Endothelial cell of umbilical vein (primary cell): Measurements from ENCODE around the gene GSE1. TPM values are rescaled to one million over a fixed set of nuclear protein-coding genes. Genes with fewer than 3 reads are reported as not detected.

Experiments
- BruUV-seq: library from RNA; stranded (reverse); fragments of 400-500 nt; replicated peaks from 2 replicates; lab custom pipeline; 2021; lab: Mats Ljungman, UMichigan
- CTCF ChIA-PET: fragments of 300-600, 350-600 bp; sonication (Branson Sonifier 250); formaldehyde crosslinking; loops from one replicate; lab custom pipeline; 2021; ENCODE audit warnings: antibody characterized with exemption, inconsistent platforms; lab: Charles Lee
- POLR2A ChIA-PET: fragments of 300-600, 350-600 bp; sonication (Branson Sonifier 250); formaldehyde crosslinking; loops from one replicate; lab custom pipeline; 2021; ENCODE audit warnings: antibody characterized with exemption, inconsistent platforms; lab: Charles Lee
- DNase-seq: peaks from one replicate; pipeline ENCODE4 v3.0.0-alpha.2; 2011; ENCODE audit warnings: low read depth, low spot score
- FAIRE-seq: peaks from 2 replicates; lab custom pipeline; 2011; peaks lifted over from hg19 to GRCh38; lab: Jason Lieb, UNC
- H2AFZ ChIP-seq: 2 replicates; pipeline ENCODE4 v1.6.0; 2012; ENCODE audit warnings: low read depth, low read length, control low read depth, inconsistent platforms
- H3K27ac ChIP-seq: 2 replicates; pipeline ENCODE4 v1.5.1; 2011; ENCODE audit warnings: low read depth, mild to moderate bottlenecking, control low read depth, low read length, moderate library complexity; ENCODE audit not compliant: insufficient read depth
- H3K27me3 ChIP-seq, 2 experiments: 2 replicates each; pipeline versions ENCODE4 v1.6.0 to v1.6.1; 2011; ENCODE audit warnings: low read length in 2 of 2, mixed read lengths in 1 of 2; ENCODE audit not compliant: control insufficient read depth in 2 of 2, insufficient read depth in 2 of 2
- H3K36me3 ChIP-seq, 2 experiments: 2 replicates in 1 of 2; 3 replicates in 1 of 2; pipeline ENCODE4 v1.5.1; 2011; ENCODE audit warnings: low read length in 2 of 2, mild to moderate bottlenecking in 1 of 2, moderate library complexity in 1 of 2; ENCODE audit not compliant: control insufficient read depth in 2 of 2, insufficient read depth in 2 of 2; ENCODE audit errors: extremely low read depth in 1 of 2
- H3K4me1 ChIP-seq: 3 replicates; pipeline ENCODE4 v1.5.1; 2011; ENCODE audit warnings: mild to moderate bottlenecking, low read length; ENCODE audit not compliant: control insufficient read depth, insufficient read depth; ENCODE audit errors: extremely low read depth
- H3K4me2 ChIP-seq: 2 replicates; pipeline ENCODE4 v1.6.1; 2011; ENCODE audit warnings: low read length, control low read depth, mixed read lengths; ENCODE audit not compliant: insufficient read depth
- H3K4me3 ChIP-seq, 3 experiments: fragments of 200-600 bp in 1 of 3; sonication (generic), shearing (Covaris generic) in 1 of 3; replicated peaks in 1 of 3; 2 replicates each; pipeline ENCODE4 v1.5.1; 2011 to 2016; ENCODE audit warnings: control low read depth in 3 of 3, low read length in 3 of 3, mild to moderate bottlenecking in 2 of 3, inconsistent platforms in 1 of 3, low read depth in 1 of 3, moderate library complexity in 1 of 3; ENCODE audit not compliant: insufficient read depth in 1 of 3
- H3K79me2 ChIP-seq: 2 replicates; pipeline ENCODE4 v1.6.0; 2012; ENCODE audit warnings: low read length, inconsistent platforms; ENCODE audit not compliant: control insufficient read depth, insufficient read depth
- H3K9ac ChIP-seq: replicated peaks from 2 replicates; pipeline ENCODE3; 2011; ENCODE audit warnings: low read length, control low read depth; ENCODE audit not compliant: insufficient read depth; ENCODE audit errors: extremely low read depth
- H3K9me1 ChIP-seq: replicated peaks from 3 replicates; pipeline ENCODE4 v1.6.0; 2011; ENCODE audit warnings: mild to moderate bottlenecking, low read length; ENCODE audit not compliant: control insufficient read depth, insufficient read depth; ENCODE audit errors: extremely low read depth
- H3K9me3 ChIP-seq: replicated peaks from 2 replicates; pipeline ENCODE4 v1.5.1; 2012; ENCODE audit warnings: low read length, inconsistent platforms; ENCODE audit not compliant: control insufficient read depth, insufficient read depth
- H4K20me1 ChIP-seq: replicated peaks from 2 replicates; pipeline ENCODE3; 2011; ENCODE audit warnings: mild to moderate bottlenecking, low read length; ENCODE audit not compliant: control insufficient read depth, insufficient read depth; ENCODE audit errors: extremely low read depth
- EZH2 ChIP-seq: IDR thresholded peaks from 2 replicates; pipeline ENCODE4 v1.6.1; 2012; ENCODE audit warnings: borderline replicate concordance, low read depth, mild to moderate bottlenecking, moderate library complexity, low read length, inconsistent platforms; ENCODE audit not compliant: severe bottlenecking
- FOS ChIP-seq: IDR thresholded peaks from 2 replicates; pipeline ENCODE4 v1.6.1; 2011; ENCODE audit warnings: mild to moderate bottlenecking, low read length, moderate library complexity, borderline replicate concordance; ENCODE audit not compliant: insufficient read depth
- GATA2 ChIP-seq: IDR thresholded peaks from 2 replicates; pipeline ENCODE4 v1.7.0; 2011; ENCODE audit warnings: low read depth, mild to moderate bottlenecking, moderate library complexity, mixed read lengths, low read length; ENCODE audit not compliant: insufficient read length, insufficient read depth
- JUN ChIP-seq: IDR thresholded peaks from 2 replicates; pipeline ENCODE4 v1.6.1; 2011; ENCODE audit warnings: borderline replicate concordance, low read depth; ENCODE audit not compliant: insufficient read length, insufficient read depth
- MAX ChIP-seq: IDR thresholded peaks from 2 replicates; pipeline ENCODE4 v1.6.1; 2011; ENCODE audit not compliant: insufficient read depth, insufficient read length
- MYC ChIP-seq: IDR thresholded peaks from one replicate; pipeline ENCODE4 v1.6.1; 2011; ENCODE audit warnings: mild to moderate bottlenecking, low read depth, low read length
- POLR2A ChIP-seq: IDR thresholded peaks from 2 replicates; pipeline ENCODE4 v1.6.1; 2012; ENCODE audit warnings: low read depth, mild to moderate bottlenecking, control low read depth, low read length
- POLR2AphosphoS5 ChIP-seq: IDR thresholded peaks from 2 replicates; pipeline ENCODE4 v1.6.1; 2012; ENCODE audit warnings: low read depth, mild to moderate bottlenecking, control low read depth, low read length, moderate library complexity; ENCODE audit not compliant: insufficient read depth
- dilution Hi-C: fragments of 300-500 bp; cut with MboI; formaldehyde crosslinking; loops from one replicate; pipeline ENCODE4 v1.15.0; 2019; ENCODE audit warnings: low sequenced_read_pairs; ENCODE audit not compliant: extremely low pct_ligation_motif_present
- intact Hi-C: fragments of 100-400 bp; cut with micrococcal nuclease; formaldehyde crosslinking; loops from one replicate; pipeline ENCODE4 v1.10.0; 2022
- polyA plus RNA-seq, 4 experiments: library from polyadenylated mRNA; depleted of rRNA in 3 of 4; stranded (reverse) in 3 of 4; unstranded in 1 of 4; fragments of >200 nt; gene quantifications; 2 replicates each; pipeline versions ENCODE4 v1.2.1 to v1.2.3, GENCODE V29; 2011 to 2012; ENCODE audit warnings: missing spikeins in 1 of 4
- total RNA-seq: library from RNA; stranded (reverse); gene quantifications from 2 replicates; pipeline ENCODE4 v1.2.3, GENCODE V29; 2021
- TF ChIP-seq, protein P1 (sequence below), 2 donors: IDR thresholded peaks; 1 replicate in 1 of 2; 2 replicates in 1 of 2; pipeline ENCODE4 v1.5.1; 2011; ENCODE audit warnings: low read length in 2 of 2, mild to moderate bottlenecking in 2 of 2, moderate library complexity in 2 of 2, control low read depth in 1 of 2, inconsistent platforms in 1 of 2, low read depth in 1 of 2; ENCODE audit not compliant: insufficient read depth in 1 of 2; ENCODE audit errors: extremely low read depth in 1 of 2

Gene GSE1
- total and polyA plus RNA-seq, 2 donors (not counting 3 experiments of a cell fraction or from before 2014, with no cell fraction given): 4.2 to 18.3 TPM

- H3K9ac ChIP-seq: no peak overlapping the region
Measured at GRCh38 chr16:85584267-85584666, 28.9 kb upstream of the GSE1 start.

More at GRCh38 chr16:85584267-85584666, 28.9 kb upstream of the GSE1 start:
- Histone ChIP-seq H3K4me1 (no peaks in the 10 kb centered on the region), H3K9me3 (no peaks in the 10 kb centered on the region), H3K4me3 (no peak overlapping the region), H4K20me1 (no peaks in the 10 kb centered on the region), H3K27ac (no peak overlapping the region), H3K79me2 (no peaks in the 10 kb centered on the region), H3K36me3 (no peaks in the 10 kb centered on the region), H2AFZ (no peak overlapping the region), H3K4me2 (no peak overlapping the region), H3K9me1 (no peaks in the 10 kb centered on the region), H3K27me3 (no peaks in the 10 kb centered on the region)
- DNase-seq: no peak
- TF ChIP-seq EZH2 (no peak), MYC (no peak), FOS (no peak), POLR2AphosphoS5 (no peak), JUN (no peak), GATA2 (no peak), MAX (no peak), POLR2A (no peak)
- TF ChIP-seq, protein P1, sequence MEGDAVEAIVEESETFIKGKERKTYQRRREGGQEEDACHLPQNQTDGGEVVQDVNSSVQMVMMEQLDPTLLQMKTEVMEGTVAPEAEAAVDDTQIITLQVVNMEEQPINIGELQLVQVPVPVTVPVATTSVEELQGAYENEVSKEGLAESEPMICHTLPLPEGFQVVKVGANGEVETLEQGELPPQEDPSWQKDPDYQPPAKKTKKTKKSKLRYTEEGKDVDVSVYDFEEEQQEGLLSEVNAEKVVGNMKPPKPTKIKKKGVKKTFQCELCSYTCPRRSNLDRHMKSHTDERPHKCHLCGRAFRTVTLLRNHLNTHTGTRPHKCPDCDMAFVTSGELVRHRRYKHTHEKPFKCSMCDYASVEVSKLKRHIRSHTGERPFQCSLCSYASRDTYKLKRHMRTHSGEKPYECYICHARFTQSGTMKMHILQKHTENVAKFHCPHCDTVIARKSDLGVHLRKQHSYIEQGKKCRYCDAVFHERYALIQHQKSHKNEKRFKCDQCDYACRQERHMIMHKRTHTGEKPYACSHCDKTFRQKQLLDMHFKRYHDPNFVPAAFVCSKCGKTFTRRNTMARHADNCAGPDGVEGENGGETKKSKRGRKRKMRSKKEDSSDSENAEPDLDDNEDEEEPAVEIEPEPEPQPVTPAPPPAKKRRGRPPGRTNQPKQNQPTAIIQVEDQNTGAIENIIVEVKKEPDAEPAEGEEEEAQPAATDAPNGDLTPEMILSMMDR (IDR thresholded peaks at IDR 0.05; ENCODE audit: extremely low read depth in 1 of 2, insufficient read depth in 1 of 2, low read depth in 1 of 2, low read length in 2 of 2): no peak
- CTCF ChIA-PET: no interaction called here
- dilution Hi-C loops: no loop called here
- intact Hi-C loops: no loop called here
- BruUV-seq: no TSS peak
- POLR2A ChIA-PET: no interaction called here
- FAIRE-seq: no peak
